ENCODE results near the gene SMIM24. TPM values are rescaled to one million over a fixed set of nuclear protein-coding genes. Genes with fewer than 3 reads are reported as not detected.
A peak's percentile ranks its signal among the peaks of the same experiment; 100 is the strongest.
"Not testable (repeated sequence)": the region's sequence is repeated elsewhere in the genome, so short reads cannot be mapped to it uniquely, and the experiment has no call there.

Gene SMIM24
- total RNA-seq, 6 experiments from 2014 or later, result 2.1 to 38.1 (median 6.6) TPM; not detected in 1

DNA sequence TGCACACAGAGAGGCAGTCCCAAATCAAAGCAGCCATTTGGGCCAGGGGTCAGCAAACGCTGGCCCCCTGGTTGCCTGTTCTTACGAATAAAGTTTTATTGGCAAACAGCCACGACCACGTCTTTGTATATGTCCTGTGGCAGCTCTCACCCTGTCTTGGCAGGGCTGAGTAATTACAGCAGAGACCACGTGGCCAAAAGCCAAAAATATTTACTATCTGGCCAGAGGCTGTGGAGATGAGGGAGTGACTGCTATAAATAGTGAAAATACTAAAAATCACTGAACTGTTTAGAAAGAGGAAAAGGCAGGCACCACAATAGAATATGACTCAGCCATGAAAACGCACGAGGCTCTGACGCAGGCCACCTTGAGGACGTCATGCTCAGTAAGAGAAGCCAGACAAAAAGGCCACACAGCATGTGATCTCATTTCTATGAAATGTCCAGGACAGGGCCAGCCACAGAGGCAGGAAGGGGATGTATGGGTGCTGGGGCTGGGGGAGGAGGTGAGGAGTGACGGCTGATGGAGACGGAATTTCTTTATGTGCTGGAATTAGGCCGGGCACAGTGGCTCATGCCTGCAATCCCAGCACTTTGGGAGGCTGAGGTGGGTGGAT is 29.4 kb downstream of the SMIM24 start:
- 16% methylated on average over 10 of the region's 12 CpGs for WGBS (ENCODE audit: insufficient coverage, low coverage, low lambda C conversion rate, missing lambda C conversion rate)
- ATAC-seq (peak; percentile 1 to 69 (median 41)), DNase-seq (no peak)
- intact Hi-C loops (cut with DNase I), result no loop called here
- H3K36me3 ChIP-seq, result peaks cover 4 to 91% (median 48%) of the 10 kb centered on the region in 4 donors
- H3K27me3 ChIP-seq, result no peaks in the 10 kb centered on the region
- peak overlapping the region; percentile 14 to 47 (median 41) for H3K27ac ChIP-seq
- peaks cover 0 to 16% (median 6%) of the 10 kb centered on the region in 4 donors for H3K4me1 ChIP-seq
- no peaks in the 10 kb centered on the region for H3K9me3 ChIP-seq
- no peak for TF ChIP-seq POLR2A (IDR thresholded peaks at IDR 0.05)
- TF ChIP-seq, protein P1, sequence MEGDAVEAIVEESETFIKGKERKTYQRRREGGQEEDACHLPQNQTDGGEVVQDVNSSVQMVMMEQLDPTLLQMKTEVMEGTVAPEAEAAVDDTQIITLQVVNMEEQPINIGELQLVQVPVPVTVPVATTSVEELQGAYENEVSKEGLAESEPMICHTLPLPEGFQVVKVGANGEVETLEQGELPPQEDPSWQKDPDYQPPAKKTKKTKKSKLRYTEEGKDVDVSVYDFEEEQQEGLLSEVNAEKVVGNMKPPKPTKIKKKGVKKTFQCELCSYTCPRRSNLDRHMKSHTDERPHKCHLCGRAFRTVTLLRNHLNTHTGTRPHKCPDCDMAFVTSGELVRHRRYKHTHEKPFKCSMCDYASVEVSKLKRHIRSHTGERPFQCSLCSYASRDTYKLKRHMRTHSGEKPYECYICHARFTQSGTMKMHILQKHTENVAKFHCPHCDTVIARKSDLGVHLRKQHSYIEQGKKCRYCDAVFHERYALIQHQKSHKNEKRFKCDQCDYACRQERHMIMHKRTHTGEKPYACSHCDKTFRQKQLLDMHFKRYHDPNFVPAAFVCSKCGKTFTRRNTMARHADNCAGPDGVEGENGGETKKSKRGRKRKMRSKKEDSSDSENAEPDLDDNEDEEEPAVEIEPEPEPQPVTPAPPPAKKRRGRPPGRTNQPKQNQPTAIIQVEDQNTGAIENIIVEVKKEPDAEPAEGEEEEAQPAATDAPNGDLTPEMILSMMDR (IDR thresholded peaks at IDR 0.05), result no peak
- no peak overlapping the region for H3K4me3 ChIP-seq

DNA sequence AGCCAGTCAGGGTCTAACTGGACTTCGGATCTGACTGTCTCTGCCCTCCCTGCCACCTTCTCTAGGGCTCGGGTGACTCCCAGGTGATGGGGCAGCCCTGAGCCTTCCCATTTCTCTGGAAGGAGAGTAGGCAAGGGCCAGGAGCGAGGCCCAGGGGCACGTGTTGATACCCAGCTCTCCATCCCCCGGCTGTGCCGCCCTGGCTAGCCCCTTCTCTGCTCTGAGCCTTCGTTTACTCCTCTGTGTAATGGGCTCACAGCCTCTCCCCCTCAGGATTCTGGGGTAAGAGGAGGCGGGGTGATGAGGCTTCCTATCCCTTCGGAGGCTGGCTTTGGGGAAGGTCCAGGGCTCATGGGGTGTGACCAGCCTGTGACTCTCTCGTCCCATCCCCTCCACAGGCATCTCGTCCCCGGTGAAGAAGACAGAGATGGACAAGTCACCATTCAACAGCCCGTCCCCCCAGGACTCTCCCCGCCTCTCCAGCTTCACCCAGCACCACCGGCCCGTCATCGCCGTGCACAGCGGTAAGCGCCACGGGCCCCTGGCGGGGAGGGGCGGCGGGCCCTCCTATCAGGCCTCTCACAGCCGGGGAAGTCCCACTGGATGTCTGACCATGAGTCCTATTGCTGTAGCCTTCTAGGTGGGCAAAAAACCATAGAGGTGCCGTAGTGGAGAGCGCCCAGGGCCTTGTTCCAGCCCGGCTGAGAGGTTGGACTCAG is 31.6 kb downstream of the SMIM24 start:
- 100% methylated on average over 2 of the region's 28 CpGs for WGBS (ENCODE audit: insufficient coverage, low coverage, low lambda C conversion rate, missing lambda C conversion rate)
- Histone ChIP-seq H3K9me3 (no peaks in the 10 kb centered on the region), H3K4me1 (peaks cover 0 to 22% (median 6%) of the 10 kb centered on the region in 4 donors), H3K36me3 (peaks cover 6 to 91% (median 50%) of the 10 kb centered on the region in 4 donors), H3K27ac (no peak overlapping the region), H3K27me3 (no peaks in the 10 kb centered on the region), H3K4me3 (no peak overlapping the region)
- DNase-seq (no peak), ATAC-seq (no peak)
- TF ChIP-seq, protein P1 (IDR thresholded peaks at IDR 0.05), result no peak
- TF ChIP-seq POLR2A (IDR thresholded peaks at IDR 0.05), result no peak
- intact Hi-C loops (cut with DNase I), result no loop called here

GRCh38 chr19:3446657-3447056 is 33.7 kb downstream of the SMIM24 start:
- peaks cover 6 to 84% (median 46%) of the 10 kb centered on the region in 4 donors for H3K36me3 ChIP-seq
- H3K27ac ChIP-seq; H3K27me3 ChIP-seq; intact Hi-C loops (cut with DNase I); DNase-seq; ATAC-seq; H3K4me3 ChIP-seq; H3K9me3 ChIP-seq: not testable (repeated sequence)
- 100% methylated on average over 1 of the region's 4 CpGs for WGBS (ENCODE audit: insufficient coverage, low coverage, low lambda C conversion rate, missing lambda C conversion rate)
- H3K4me1 ChIP-seq, result peaks cover 0 to 21% (median 6%) of the 10 kb centered on the region in 4 donors

DNA sequence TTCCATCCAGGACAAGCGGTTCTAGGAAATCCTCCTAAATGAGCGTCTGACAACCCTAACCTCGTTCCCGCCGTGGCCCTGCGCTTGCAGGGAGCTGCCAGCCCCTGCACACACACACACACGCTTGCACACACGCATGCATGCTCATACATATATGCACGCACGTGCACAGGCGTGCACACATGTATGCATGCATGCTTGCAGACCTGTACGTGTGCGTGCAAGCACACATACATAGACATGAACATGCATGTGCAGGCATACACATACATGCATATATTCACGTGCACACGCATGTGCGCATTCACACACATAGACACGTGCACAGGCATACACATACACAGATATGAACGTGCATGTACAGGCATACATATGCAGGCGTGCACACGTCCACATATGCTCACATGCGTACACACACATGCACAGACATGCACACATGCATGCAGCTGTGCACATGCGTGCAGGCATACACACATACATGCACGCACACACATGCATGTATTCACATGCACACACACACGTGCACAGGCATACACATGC is 35.6 kb downstream of the SMIM24 start:
- Histone ChIP-seq H3K36me3 (peaks cover 6 to 80% (median 43%) of the 10 kb centered on the region in 4 donors), H3K4me3 (no peak overlapping the region), H3K27me3 (no peaks in the 10 kb centered on the region), H3K9me3 (no peaks in the 10 kb centered on the region), H3K4me1 (peaks cover 0 to 6% (median 0%) of the 10 kb centered on the region in 4 donors), H3K27ac (no peak overlapping the region)
- intact Hi-C loops (cut with DNase I), result no loop called here
- ATAC-seq, result no peak
- WGBS (ENCODE audit: insufficient coverage, low coverage, low lambda C conversion rate, missing lambda C conversion rate), result 87% methylated on average over 9 of the region's 24 CpGs
- no peak for DNase-seq
- TF ChIP-seq, protein P1 (IDR thresholded peaks at IDR 0.05), result no peak
- no peak for TF ChIP-seq POLR2A (IDR thresholded peaks at IDR 0.05)

Data from right lobe of liver (tissue), 6 donors.